Putamen (tissue), 1 donor: ENCODE measurements around the gene PRLR.

Experiments used
- DNase-seq: peaks from one replicate; pipeline ENCODE4 v3.0.0-alpha.2; 2016; ENCODE audit warnings: low spot score

Gene PRLR

DNA sequence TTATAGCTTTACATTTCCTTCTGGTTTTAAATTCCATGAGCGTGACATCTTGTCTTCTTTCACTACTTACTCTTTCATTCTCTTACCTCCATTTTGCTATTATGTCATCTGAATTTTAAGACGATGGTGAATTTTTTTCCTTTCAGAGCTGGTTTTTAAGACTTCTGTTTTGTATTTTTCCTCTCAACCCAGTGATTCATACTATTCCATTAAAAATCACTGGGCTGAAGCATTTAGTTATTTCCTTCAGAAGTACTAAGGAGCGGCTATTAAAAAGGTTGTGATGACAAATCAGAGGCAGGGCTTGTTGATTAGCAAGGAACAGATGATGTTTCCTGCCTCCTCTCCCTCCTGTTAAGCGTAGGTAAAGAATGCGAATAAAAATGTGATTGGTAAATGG, 199.0 kb downstream of the PRLR start:
- no peak for DNase-seq

DNA sequence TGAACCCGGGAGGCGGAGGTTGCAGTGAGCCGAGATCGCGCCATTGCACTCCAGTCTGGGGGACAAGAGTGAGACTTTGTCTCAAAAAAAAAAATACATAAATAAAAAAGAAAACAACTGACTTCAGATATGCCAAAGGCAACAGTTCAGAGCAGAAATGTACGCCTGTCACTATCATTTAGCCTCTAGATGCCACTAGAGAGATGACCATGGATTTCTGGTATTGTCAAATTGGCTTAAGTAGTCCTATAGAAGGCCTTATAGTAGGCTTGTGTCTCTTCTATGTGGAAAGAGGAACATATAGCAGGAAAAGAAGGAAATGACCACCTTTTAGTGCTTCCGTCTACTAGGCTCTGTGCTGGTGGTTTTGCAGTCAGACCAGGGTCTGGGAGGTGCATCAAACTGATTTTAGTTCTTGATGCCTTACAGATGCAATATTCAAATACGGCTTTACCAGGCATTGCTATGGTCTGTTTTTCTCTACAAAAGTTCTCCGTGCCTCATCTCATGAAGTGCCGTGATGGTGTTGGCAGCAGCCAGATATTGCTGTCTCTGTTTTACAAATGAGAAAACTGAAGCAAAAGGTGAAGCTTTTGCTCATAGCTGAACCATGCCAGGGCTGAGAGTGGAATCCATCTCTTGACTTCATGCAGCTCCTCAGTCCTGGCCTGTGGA, 199.7 kb downstream of the PRLR start:
- DNase-seq = no peak

DNA sequence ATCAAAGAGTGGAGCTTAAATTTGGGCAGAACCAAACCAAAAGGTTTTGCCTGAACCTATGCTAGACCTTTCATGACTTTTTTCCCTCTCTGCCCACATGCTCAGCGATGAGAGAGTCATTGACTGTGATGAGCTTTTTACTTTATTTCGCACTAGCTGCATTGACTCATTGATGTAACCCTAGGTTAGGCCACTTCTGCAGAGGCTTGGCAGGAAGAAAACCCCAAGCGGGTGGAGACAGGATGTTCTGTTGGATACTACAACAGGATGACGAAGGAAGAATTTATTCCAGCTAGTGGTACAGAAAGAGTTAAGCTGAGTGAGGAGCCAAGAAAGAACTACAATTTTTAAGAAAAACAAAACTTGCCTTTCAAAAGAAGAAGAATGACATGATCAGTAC, 201.0 kb downstream of the PRLR start:
- no peak for DNase-seq

DNA sequence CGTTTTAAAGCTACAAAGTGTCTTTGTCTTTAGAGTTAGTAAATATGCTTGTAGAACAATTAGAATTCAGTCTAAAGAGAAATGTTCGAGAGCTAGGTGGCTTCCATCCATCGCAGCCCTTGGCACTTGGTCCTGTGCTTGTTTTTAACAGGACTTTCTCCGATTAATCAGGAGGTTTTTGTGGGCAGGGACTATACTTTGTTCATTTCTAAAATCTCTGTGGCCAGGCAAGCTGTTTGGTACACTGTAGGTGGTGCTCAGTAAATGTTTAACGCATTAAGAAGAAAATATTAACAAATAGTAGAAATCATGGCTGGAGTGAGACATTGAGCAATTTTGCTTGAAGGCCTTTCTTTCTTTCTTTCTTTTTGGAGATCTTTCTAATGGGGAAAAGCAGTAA, 203.3 kb downstream of the PRLR start:
- DNase-seq = no peak

DNA sequence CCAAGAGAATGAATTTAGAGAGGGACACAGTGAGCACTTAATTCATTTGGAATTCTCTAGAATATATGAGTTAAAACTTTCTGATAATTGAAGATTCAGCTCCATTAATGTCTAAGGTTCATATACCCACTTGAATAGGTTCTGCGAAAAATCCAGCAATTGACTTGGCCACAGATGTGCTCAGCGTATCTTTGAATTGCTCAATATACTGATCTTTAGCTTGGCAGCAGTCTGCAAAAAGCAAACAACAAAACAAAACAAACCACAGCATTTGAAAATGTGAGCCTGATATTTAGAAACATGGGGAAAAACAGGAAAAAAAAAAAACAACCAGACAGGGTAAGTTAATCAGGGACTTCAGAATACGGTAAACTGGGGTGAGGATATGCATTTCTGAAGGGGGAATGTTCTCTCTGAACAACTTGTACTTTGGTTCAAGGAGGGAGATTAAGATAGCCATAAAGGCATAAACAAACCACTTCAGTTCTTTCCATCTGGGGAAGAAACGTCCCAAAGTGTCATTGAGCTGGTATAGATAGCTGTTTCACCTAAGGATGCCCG, 203.9 kb downstream of the PRLR start:
- DNase-seq = no peak

DNA sequence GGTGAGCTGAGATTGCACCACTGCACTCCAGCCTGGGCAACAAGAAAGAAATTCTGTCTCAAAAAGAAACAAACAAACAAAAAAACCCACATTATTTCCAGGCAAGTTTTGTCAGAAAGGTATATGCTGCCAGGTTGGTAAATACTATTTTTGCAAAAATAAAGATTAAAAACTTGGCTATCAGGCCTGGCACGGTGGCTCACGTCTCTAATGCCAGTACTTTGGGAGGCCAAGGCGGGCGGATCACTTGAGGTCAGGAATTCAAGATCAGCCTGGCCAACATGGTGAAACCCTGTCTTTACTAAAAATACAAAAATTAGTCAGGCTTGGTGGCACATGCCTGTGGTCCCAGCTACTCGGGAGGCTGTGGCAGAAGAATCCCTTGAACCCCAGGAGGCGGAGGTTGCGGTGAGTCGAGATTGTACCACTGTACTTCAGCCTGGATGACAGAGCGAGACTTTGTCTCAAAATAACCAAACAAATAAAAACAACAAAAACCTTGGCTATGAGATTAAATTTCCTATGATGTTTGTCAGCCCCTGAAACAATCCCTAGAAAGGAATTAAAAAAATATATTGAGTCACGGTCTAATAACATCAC, 205.3 kb downstream of the PRLR start:
- no peak for DNase-seq

DNA sequence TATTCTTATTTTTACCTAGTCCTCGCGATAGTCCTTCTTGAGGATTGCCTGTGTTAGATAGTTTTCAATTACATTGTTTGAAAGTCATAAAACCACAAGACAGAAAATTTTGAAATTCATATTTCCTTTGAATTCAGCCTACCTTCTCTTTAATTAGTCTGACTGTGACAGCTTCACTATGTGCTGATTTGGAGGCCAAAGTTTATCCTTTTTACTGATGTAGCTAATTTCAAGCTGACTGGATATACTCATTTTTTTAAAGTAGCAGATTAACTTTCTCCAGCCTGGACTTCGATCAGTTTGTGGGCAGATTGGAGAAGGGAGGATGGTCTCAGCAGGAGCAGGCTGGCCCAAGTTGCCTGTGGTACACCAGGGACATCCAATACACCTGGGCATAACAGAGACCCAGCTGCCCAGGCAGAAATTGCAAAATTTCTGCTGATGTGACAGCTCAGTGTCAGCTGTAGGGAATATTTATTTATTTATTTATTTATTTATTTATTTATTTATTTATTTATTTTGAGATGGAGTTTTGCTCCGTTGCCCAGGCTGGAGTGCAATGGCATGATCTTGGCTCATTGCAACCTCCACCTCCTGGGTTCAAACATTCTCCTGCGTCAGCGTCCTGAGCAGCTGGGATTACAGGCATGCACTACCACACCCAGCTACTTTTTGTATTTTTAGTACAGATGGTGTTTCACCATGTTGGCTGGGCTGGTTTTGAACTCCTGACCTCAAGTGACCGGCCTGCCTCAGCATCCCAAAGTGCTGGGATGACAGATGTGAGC, 206.7 kb downstream of the PRLR start:
- no peak for DNase-seq

DNA sequence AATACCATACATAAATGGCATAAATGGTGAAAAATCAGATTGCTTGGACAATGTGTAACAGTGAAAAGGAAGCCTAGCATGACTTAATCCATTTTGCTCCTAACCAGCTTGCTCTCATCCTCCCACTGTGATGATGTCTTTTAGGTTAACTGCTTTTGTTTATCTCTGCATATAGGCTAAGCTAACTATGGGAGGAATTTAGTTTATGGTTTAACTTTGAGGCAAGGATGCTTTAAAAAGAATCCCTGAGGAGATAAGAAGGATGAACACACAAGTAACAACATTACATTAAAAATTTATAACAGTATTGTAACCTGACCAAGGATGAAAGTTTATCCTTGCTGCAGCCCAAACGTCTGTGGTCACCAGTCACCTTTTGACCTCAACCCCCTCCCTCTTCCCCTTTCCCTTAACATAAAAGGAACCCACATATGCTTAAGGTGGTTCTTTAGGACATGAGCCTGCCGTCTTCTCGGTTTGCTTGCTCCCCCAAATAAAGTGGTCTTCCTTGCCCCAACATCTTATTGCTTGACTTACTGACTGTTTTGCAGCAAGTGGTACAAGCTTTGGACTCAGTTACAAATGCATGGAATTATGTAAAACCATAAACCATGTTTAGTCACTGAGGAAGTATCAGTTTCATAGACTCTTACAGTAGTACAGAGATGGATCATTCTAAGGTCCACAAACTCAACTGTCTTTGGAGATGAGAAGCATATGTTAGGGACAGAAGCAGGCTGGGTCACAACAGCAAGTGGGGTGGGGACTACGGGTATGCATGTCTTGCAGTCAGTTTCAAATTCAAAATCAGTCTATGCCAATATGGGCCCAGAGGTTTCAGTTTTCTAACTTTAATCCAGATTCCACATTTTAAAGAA, 213.9 kb downstream of the PRLR start:
- DNase-seq = no peak

DNA sequence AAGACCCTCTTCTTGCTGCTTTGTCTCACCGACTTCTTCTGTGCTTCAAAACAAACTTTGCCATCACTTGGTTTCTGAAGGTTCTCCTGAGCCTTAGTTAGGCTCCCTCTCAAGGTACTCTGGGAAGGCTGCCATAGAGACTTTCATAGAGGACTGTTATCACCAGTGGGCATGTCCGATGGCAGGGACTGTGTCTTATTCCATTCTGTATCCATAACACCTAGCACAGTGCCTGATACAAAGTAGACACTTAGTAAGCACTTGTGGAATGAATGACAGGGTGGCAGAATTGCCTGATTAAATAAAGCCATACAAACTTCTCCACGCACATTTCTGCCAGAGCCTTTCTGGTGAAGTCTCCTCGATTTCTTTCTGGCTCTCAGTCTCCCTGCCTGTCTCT, 215.2 kb downstream of the PRLR start:
- no peak for DNase-seq

DNA sequence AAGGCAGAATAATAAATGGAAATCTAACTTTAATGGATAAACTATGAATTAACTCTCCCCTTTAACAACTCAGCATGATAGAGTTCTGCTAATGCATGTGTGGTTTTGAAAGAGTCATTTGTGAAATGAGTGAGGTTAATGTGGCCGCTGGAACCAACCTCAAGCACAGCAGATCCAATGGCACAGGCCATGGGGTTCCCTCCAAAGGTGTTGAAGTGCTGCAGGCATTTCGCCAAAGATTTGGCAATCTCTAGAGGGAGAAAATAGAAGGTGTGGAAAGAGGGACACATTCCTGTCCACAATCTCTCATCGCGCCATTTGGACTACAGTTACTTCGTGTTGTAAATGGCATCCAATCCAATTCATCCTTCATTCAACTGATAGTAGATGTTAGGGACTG, 217.5 kb downstream of the PRLR start:
- no peak for DNase-seq

DNA sequence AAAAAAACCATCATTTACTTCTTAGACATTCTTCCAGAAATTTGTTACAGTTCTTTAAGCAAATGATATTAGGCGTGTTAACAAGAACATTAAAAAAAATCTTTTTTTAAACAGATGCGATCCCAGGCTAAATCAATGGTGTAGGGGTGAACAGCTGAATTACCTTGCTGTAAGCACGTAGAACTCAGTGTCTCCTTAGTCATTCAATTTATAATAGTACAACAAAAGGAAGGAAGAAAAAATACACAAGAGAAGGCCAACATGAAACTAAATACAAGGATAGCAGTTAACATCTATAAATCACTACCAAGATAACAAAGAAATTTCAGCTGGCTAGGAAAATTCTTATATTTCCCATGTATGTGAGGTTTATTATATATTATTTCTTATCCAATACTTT, 217.9 kb downstream of the PRLR start:
- DNase-seq = no peak

DNA sequence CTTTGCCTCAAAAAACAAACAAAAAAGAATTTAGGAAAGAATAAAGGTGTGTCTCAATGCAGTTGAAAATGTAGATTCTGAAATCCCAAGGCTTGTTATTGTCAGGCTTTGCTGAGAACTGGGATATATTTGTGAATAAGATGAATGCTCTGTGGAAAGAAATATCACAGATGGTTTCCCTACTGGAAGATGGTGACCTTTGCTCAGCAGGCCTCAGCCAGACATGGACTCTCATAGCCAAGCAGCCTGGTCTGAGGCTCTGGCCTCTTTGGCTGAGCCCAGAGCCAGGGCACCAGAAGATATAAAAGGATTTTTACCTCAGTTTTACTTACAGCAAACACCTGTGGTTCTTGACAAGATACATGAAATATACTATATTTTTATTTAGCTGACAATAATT, 219.6 kb downstream of the PRLR start:
- DNase-seq = no peak

DNA sequence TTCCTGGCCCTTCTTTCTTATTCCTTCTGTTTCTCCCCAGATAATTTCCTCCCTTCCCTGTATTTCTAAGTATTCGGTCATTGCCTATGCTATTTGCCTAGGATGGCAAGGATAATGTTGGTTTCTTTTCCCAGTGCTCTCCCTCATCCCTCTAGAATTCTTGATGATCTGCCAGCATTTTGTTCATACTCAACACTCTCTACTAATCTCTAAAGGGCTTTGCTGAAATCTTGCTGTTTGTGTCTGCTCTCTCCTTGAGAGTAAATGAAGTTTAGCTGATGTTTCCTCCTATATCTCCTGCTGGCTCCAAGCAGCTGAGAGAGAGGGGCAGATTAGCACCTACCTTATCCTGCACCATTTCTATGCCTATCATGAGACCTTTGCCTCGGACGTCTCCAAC, 220.6 kb downstream of the PRLR start:
- DNase-seq = no peak

DNA sequence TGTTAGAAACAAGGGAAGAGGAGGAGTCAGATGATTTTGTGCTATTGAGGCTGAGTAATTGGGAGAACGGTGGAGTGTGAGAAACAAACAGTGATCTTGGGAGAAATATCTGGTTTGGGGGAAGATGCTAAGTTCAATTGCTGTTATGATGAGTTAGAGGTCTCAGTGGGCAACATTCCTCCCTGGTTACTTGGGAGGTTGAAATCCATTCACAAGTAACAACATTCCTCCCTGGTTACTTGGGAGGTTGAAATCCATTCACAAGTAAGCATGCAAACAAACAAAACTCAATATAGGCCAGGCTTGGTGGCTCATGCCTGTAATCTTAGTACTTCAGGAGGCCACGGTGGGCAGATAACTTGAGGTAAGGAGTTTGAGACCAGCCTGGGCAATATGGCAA, 221.3 kb downstream of the PRLR start:
- no peak for DNase-seq

DNA sequence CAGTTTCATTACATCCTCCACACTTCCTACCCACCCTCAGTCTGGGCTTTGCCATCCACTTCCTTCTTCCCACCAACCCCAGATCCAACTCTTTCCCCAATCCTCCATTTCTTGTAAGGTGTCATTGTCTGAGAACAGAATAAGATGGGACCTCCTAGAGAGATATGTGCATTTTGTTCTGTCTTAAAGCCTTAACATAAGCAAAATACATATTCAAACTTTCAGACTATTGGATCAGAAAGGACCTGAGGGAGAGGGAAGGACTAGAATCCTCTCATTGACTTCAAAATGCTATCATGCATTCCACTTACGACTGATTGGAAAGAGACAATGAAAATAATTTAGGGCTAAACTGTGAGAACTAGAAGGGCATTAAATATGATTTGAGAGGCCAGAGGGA, 225.5 kb downstream of the PRLR start:
- DNase-seq = no peak

DNA sequence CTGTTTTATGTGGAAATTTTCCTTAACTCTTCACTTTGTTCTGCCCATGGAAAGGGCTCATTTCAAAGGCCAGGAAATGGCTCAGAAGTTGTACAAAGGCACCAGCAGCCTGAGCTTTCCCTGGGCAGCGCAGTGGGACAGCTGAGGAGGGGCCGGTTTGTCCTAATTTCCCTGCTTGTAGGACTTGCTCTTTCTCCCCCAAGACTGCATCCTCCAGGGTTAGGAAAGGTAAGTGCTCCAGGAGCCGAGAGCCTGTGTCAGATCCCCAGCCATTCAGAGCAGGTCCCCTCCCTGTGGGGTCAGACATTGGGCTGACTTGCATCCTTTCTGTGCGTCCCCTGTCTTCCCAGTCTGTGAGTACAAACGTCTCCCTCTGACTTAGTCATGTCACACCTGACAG, 226.1 kb downstream of the PRLR start:
- DNase-seq = no peak

DNA sequence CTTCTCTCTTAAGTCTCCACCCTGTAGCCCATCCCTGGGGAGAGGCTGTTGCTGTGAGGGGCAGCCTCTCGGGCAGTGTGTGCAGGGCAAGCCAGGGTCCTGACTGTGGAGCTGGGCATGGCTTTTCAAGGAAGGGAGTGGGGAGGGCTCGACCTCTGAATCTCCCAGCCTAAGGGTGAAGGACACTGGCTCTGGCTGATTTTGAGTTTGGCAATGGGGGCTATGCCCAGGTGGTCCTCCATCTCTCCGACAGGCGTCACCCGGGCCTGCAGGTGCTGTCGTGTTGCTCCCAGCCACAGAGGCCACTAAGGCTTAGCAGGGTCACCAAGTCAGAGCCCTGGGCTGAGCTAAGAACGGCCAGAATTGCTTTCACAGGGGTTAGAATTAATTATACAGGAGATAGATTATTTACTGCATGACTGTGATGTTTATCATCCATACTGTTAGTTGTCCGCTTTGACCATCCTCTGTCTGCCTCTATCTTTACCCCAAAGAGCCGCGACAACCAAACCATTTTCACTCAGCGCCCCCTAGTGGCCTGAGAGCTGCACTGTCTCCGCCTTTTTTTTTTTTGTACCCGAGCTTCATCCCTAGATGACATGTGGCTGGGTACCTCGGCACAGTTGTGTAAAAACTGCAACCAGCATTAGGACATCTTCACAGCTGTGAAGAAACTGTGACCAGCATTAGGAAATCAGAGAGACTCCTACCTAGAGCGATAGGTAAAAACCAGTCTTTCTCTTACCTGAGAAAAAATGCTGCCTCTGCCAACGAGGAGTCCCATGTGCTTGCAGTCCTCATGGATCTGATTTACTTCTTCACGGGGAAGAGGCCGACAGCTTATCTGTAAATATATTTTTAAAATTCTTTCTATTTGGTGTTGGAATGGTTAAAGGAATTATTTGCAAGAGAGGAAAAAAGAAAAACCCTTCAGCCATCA, 227.0 kb downstream of the PRLR start:
- peak; percentile 26 for DNase-seq

DNA sequence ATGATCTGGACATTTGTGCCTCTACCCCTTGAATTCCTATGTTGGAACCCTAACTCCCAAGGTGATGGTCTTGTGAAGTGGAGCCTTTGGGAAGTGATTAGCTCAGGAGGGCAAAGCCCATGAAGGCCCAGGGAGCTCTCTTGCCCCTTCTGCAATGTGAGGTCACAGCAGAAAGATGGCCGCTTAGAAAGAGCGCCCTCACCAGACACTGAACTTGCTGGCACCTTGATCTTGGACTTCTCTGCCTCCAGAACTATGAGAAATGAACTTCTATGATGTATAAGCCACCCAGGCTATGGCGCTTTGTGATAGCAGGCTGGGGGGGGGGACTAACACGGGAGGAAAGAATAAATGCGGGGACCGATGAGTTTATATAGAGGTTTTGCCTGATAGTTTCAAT, 227.8 kb downstream of the PRLR start:
- DNase-seq = no peak

DNA sequence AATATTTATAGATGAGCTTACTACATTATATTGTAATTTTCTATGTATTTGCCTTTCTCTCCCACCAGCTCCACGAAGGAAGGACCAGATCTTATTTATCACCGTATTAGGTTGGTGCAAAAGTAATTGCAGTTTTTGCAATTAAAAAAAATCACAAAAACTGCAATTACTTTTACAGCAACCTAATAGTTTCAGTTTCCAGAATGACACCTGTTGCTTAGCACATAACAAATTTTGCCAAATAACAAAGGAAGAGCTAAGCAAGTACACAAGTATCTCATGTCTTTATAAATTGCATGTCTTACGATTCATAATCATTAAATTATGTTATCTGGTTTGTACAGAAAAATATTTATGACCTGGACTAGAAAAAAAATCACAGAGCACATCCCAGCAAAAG, 228.4 kb downstream of the PRLR start:
- no peak for DNase-seq
